Left renal cortex interstitium (tissue), 4 donors: ENCODE measurements around the gene MED17. TPM values are rescaled to one million over a fixed set of nuclear protein-coding genes. Genes with fewer than 3 reads are reported as not detected.
"Not testable (repeated sequence)": the region's sequence is repeated elsewhere in the genome, so short reads cannot be mapped to it uniquely, and the experiment has no call there.

Source experiments
- DNase-seq, 4 donors: peaks; one replicate each; pipeline ENCODE4 v3.0.0-alpha.2; 2013; ENCODE audit warnings: low read depth in 4 of 4, low spot score in 2 of 4, missing footprints in 1 of 4
- polyA plus RNA-seq, 4 donors: library from polyadenylated mRNA; unstranded; fragments of 120-200 nt; gene quantifications; one replicate each; pipeline ENCODE4 v1.2.1, GENCODE V29; 2013; ENCODE audit not compliant: insufficient read length in 4 of 4

MED17 gene
- polyA plus RNA-seq, 4 donors: 31.1 to 49.1 (median 45.9) TPM

DNA sequence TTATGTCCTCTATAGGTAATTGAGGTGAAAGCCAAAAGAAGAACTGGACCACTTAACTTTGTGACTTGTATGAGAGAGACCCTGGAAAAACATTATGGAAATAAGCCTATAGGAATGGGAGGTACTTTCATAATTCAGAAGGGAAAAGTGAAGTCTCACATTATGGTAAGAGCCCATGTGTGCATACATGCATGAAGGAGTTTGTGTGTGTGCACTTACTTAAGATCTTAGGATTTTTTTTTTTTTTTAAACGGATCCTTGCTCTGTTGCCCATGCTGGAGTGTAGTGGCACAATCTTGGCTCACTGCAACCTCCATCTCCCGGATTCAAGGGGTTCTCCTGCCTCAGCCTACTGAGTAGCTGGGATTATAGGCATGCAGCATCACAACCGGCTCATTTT lies 26.8 kb upstream of the MED17 start:
- no peak for DNase-seq

DNA sequence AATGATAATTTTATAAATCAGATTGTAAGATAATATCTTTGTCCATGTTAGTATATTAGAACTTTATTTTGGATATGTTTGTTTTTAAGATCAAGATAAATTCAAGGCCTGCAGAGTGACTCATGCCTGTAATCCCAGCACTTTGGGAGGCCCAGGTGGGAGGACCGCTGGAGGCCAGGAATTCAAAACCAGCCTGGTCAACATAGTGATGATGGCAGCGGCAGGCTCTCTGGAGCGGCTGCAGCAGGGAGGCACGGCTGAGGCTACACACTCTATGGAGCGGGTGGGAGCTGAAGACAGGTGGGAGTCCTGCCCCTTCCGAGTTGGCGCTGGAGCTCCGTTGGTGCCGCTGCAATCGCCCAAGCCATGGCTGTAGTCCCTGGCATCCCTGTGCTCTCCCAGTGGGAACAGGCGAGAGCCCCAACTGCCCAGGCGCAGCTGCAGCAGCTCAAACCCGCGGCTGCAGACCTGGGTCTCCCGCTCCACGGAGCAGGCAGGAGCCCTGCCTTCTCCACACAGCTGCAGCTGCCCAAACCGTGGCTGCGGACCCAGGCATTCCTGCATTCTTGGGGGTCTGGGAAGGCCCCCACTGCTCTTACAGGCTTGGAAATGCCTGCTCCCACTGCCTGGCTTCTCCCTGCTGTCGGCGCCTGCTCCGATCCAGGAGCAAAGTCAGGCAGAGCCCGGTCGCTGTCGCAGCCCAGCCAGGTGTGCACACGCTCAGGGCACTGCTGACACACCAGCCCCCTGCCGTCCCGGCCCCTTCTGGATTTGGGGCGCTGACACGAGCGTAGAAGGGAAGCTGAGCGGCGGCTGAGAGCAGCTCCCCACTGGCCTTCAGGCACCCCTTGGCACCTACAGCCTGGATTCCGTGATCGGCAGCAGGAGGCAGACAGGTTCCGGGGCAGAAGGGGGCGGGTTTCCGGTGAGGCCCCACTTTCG lies 25.9 kb upstream of the MED17 start:
- DNase-seq: no peak

DNA sequence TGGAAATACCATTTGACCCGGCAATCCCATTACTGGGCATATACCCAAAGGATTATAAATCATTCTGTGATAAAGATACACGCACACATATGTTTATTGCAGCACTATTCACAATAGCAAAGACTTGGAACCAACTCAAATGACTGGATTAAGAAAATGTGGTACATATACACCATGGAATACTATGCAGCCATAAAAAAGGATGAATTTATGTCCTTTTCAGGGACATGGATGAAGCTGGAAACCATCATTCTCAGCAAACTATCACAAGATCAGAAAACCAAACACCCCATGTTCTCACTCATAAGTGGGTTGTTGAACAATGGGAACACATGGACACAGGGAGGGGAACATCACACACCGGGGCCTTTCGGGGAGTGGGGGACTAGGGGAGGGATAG lies 25.0 kb upstream of the MED17 start:
- DNase-seq: not testable (repeated sequence)

DNA sequence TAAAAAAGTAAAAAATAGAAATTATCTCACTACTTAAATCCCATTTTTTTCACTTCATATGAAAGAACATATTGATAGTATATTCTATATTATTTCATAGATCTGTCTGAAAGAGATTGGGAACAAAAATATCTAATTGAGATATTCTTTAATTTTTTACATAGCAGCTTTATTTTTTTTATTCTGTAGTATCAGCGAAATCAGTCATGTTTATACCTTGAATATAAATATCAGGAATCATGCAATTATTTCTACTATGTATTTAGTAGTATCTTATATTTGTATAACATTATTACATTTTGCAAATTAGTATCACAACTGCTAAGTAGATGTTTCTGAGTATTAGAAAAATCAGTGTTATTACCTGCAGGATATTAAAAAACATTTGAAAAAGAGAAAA lies 22.2 kb upstream of the MED17 start:
- DNase-seq: no peak

DNA sequence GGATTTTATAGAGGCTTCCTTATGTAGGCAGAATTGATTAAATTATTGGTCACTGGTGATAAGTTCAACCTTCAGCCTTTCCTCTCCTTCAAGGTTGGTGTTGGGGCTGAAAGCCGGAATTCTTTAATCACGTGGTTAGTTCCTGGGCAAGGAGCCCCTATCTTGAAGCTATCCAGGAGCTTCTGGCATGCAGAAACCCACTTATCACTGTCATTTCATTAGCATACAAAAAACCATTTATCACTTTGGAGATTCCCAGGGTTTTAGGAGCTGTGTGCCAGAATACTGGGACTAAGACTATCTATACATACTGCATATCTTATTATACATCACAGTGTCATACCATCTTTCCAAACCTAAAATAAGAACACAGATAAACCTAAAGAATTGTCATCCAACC lies 18.5 kb upstream of the MED17 start:
- no peak for DNase-seq

DNA sequence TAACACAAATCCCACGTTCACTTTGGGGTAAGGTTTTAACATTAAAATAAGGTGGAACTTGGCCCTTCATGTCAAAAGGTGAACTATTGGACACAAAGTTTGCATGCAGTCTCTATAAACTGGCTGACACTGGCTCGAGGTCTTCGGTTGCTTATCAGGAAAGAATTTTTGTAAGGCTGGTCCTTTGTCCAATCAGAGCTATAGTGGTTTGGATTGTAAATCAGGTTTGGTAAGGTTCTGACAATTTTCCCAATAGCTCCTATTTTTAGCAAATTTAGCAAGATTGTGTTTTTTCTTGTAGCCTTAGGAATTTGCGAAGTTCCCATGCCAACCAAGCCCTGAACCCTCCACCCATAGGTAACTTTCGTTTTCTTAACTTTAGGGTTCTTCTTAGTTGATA lies 17.6 kb upstream of the MED17 start:
- DNase-seq: no peak

DNA sequence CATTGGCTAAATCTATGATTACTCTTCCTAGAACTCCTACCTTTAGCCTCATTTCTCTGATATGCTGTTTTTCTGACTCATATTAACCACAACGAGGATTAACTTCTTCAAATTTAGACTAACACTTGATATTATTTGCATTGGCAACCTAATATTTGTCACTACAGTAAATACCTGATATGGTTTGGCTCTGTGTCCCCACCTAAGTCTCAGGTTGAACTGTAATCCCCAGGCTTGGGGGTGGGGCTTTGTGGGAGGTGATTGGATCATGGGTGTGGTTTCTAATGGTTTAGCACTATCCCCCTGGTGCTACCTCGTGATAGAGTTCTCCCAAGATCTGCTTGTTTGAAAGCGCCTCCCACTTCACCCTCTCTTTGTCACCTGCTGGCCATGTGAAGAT lies 17.1 kb upstream of the MED17 start:
- DNase-seq: no peak

DNA sequence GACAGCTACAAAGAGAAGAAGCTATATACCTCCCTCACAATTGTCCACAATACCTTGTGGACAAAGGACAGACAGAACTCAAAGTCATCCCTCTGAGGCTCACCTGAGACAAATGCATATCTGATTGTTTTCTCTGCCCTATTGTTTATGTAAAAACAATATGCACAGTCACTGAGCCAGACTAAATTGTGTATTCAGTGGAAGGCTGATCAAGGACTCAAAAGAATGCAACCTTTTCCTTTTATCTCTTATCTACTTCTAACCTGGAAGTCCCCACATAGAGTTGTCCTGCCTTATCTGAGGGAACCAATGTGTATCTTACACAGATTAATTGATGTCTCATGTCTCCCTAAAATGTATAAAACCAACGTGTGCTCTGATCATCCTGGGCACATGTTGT lies 13.9 kb upstream of the MED17 start:
- DNase-seq: no peak

DNA sequence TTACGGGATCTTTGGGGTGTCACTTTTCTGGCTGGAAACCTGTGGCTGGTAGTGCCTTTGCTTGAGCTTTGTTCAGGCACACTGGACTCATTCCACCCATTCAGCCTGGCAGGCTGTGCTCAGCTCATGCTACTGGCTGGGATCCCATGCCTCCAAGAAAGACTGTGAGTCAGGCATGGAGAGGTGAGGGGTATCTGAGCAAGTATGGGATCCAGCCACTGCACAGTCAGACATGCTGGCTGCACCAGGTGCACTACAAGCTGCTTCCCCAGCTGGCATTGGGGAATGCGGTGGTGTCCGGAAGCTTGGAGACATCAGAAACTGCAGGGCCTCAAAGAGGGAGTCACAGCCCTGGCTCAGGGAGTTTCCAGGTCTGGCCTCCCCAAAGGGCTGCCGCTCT lies 12.0 kb upstream of the MED17 start:
- DNase-seq: no peak

DNA sequence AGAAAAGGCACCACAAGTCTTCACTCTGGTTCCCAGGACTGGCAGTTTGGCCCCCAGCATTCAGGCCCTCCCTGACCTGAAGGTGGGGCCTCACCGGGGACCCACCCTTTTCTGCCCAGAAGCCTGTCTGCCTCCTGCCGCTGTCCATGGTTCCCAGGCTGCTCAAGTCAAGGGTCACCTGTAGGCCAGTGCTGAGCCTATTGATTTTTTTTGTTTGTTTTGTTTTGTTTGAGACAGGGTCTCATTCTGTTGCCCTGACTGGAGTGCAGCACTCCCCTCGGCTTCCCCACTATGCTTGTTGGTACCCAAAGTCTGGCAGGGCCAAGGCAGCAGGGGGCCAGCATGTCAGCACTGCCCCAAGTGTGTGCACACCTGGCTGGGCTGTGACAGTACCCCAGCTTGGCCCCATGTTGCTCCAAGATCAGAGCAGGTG lies 11.0 kb upstream of the MED17 start:
- no peak for DNase-seq

DNA sequence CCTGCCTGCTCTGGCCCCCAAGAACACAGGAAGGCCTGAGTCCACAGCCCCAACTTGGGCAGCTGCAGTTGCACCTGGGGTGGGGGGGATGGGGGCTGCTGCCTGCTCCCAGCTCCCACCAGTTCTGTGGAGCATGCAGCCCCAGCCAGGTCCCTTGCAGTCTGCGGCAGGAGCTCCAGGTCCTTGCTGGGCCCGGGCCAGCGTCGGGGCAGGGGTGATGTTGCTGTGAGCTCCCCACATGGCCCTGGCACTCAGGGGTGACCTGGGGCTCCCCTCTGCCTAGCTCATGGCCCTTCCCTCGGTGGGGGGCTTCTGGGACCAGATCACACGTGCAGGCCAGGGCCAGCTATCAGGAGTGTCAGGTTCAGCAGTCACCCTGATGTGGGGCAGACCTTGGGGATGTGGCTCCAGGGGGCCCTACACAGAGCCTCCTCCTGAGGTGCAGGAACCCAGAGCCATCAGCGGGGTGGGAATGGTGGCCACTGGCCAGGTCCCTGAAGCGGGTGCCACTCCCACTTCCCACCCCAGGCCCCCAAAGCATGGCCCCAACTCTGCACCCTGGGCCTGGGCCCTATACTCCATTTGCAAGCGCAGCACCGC lies 10.4 kb upstream of the MED17 start:
- no peak for DNase-seq

DNA sequence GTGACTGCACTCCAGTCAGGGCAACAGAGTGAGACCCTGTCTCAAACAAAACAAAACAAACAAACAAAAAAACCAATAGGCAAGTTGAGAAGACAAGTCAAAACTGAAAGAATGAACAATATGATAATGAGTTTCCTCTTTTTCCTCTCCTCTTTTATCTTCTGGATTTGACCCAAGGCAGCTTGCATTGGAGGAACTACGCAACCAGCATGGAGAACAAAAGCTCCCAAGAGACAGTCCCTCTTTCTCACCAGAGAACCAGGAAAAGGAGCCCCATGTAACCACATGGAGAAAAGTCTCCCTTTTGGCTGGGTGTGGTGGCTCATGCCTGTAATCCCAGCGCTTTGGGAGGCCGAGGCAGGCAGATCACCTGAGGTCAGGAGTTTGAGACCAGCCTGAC lies 9.5 kb upstream of the MED17 start:
- DNase-seq: not testable (repeated sequence)

DNA sequence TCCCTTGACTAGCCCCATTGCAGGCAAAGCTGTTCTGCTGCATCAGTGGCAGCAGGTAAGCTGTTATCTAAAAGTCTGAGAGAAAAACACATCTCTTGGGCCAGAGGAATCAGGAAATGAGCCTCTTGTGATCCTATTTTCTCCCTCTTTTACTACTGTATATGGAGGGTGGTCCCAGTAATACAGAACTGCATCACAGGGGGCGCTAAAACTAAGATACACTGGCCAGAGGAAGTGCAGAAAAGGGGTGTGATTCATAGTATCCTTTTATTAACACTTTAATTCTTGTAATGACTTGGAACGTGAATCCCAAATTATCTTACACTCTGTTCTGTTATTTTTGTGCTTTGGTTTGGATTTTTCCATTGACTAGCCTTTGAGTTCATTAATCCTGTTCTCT lies 8.8 kb upstream of the MED17 start:
- DNase-seq: no peak

DNA sequence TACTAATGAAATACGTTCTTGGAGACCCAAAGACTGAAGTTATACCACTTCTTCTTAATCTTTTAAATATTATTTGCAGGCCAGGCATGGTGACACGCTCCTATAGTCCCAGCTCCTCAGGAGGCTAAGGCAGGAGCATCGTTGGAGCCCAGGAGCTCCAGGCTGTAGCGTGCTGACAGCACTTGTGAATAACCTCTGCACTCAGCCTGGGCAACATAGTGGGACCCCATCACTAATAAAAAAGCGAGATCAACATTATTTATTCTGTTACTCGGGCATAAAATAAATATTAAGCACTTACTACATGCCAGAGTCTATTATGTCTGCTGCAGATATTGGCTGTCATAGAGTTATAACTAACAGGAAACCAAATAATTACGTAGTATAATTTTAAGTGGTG lies 720 bp upstream of the MED17 start:
- no peak for DNase-seq

DNA sequence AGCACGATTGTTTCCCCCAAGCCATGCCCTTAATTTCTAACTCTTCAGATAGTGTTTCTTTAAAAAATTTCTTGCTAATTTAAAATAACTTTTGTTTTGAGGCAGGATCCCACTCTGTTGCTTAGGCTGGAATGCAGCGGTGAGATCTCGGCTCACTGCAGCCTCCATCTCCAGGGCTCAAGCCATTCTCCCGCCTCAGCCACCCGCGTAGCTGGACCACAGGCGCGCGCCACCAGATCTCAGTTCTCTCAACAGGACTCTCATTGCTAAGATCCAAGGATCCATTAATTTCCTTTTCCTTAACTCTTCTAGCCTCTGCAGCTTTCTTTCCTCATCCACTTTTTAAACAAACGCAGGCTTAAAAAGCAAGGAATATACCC lies 327 bp upstream of the MED17 start:
- DNase-seq: no peak

DNA sequence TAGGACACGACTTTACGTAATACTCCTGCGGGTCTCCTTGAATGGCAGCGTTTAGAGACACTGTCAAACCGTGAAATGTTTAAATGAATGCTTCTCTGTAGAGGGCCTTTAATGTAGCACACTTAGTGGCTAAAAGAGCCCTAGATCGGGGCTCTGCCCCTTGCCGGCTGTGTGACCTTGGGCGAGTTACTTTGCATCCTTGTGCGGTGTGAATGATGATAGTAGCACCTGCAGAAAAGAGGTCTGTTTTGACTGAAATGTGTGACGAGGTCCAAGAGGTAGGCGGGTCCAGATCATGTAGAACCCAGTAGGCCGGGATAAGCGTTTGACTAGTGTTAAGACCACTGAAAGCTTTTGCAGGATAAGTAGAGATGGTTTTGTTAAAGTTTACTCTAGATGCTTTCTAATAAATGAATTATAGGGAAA lies 866 bp downstream of the MED17 start:
- peak in 1 of 4 donors; percentile 9 for DNase-seq

DNA sequence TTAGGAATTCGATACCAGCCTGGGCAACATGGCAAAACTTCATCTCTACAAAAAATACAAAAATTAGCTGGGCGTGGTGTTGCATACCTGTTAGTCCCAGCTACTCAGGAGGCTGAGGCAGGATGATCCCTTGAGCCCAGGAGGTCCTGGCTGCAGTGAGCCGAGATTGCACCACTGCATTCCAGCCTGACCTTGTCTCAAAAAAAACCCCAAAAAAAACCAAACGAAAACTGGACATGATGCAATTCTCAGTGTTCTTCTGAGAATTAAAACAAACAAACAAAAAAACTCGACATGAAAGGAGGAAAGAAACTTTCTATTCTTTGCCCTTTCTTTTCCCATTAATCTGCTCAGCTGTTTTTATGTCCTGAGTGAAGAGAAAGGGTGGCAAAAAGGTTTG lies 7.4 kb downstream of the MED17 start:
- no peak for DNase-seq

DNA sequence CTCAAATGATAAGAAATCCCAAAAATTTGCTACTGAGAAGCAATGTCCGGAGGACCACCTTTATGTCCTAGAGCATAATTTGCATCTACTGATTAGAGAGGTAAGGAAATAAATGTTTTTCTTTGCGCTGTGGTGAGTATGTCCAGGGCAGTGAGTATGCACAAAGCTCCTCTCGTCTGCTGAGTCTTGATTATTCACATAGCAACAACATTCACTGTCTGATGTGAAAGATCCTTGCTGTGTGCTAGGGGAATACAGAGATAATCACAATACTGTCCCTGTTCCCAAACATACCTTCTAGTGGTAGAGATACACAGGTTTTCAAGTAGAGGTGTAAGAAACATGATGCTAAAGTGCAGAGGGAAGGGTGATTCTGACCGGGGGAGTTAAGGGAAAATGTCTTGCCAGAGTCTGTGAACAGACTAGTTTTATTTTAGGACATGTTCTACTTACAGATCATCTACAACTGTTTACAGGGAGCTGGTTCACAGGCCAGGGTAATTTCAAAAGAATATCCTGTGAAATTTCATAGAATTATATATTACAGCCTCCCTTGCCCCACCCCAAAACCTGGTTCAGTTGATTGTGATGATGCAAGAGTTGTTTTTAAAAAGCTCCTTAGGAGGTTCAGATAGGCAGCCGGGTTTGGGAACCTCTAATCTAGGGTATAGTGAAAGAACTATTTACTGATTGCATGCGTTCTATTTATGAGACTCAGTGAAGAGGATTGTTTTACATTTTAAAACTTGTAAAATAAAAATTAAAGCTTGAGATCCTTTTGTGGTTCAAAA lies 12.6 kb downstream of the MED17 start:
- no peak for DNase-seq

DNA sequence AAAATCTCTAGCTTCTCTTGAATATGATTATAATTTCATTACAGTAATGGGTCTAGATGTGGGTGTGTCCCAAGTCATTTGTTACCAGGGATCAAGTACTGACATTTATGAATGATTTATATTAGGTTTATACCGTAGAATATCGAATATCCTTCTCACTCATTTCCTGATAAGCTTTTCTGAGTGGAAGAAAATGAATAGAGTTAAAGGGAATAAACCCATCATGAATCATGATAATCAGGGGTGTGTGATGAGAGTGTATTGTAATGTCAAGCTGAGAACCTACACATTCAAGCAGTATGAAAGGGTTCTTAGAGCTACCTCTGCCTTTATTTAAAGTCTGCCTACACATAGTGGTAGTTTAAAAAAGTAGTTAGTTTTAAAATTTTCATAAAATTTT lies 17.3 kb downstream of the MED17 start:
- no peak for DNase-seq

DNA sequence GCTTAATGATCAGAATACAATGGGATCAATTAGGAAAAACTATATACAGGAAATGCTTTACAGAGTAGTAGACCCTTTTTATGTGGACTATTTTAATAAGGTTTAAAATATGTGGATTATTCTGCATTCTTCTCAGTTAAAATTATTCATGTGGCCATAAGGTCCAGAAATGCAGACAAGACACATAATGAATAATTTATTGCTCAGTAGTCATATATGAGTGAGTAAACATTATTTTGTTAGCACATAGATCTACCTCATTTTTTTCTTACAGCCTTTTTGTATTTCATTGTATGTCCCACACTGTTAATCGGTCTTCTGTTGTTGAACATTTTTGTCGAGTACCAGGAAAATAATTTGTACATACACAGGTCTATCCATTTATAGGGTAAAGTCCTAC lies 20.8 kb downstream of the MED17 start:
- DNase-seq: no peak

DNA sequence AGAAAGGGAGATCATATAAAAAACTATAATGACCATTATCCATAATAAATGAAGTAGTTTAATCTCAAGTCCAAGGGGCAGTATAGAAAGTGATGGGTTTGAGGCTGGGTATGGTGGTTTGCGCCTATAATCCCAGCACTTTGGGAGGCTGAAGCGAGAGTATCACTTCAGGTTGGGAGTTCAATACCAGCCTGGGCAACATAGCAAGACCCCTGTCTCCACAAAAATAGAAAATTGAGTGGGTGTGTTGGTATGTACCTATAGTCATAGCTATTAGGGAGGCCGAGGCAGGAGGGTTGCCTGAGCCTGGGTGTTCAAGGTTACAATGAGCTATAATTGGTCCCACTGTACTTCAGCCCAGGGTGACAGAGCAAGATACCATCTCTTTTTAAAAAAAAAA lies 23.9 kb downstream of the MED17 start:
- no peak for DNase-seq
